Endodermal cell (in vitro differentiated cells): ENCODE results near the gene PBX2. TPM values are rescaled to one million over a fixed set of nuclear protein-coding genes. Genes with fewer than 3 reads are reported as not detected.
A peak's percentile ranks its signal among the peaks of the same experiment; 100 is the strongest.

ENCODE experiments used
- DNase-seq: peaks from one replicate; pipeline ENCODE4 v3.0.0-alpha.2; 2017
- H3K27ac ChIP-seq: 2 replicates; pipeline ENCODE4 v1.5.1; 2013; ENCODE audit warnings: mild to moderate bottlenecking, low read depth, low read length, moderate library complexity
- H3K27me3 ChIP-seq: 2 replicates; pipeline ENCODE4 v1.6.1; 2013; ENCODE audit warnings: mild to moderate bottlenecking, low read length, moderate library complexity; ENCODE audit not compliant: insufficient read depth, control insufficient read depth, poor library complexity, severe bottlenecking
- H3K36me3 ChIP-seq: 2 replicates; pipeline ENCODE4 v1.7.0; 2013; ENCODE audit warnings: mild to moderate bottlenecking, low read length, moderate library complexity; ENCODE audit not compliant: control insufficient read depth, insufficient read depth
- H3K4me1 ChIP-seq: one replicate; pipeline ENCODE4 v1.7.0; 2013; ENCODE audit warnings: low read length; ENCODE audit not compliant: control insufficient read depth, insufficient read depth
- H3K4me3 ChIP-seq: 2 replicates; pipeline ENCODE4 v1.5.1; 2013; ENCODE audit warnings: mild to moderate bottlenecking, low read length, moderate library complexity
- H3K9ac ChIP-seq: 2 replicates; pipeline ENCODE4 v1.6.1; 2013; ENCODE audit warnings: mild to moderate bottlenecking, low read length, moderate library complexity; ENCODE audit not compliant: poor library complexity, severe bottlenecking; ENCODE audit errors: extremely low read depth
- H3K9me3 ChIP-seq: 2 replicates; pipeline ENCODE4 v1.6.1; 2013; ENCODE audit warnings: mild to moderate bottlenecking, low read length, moderate library complexity; ENCODE audit not compliant: control insufficient read depth
- H3K27ac Mint-ChIP-seq: 2 replicates; pipeline ENCODE4 v1.8.0; 2020; ENCODE audit warnings: mixed read lengths
- H3K27me3 Mint-ChIP-seq: 2 replicates; pipeline ENCODE4 v1.8.0; 2021; ENCODE audit warnings: mild to moderate bottlenecking, mixed read lengths; ENCODE audit not compliant: insufficient read depth
- H3K36me3 Mint-ChIP-seq: 2 replicates; pipeline ENCODE4 v1.8.0; 2020; ENCODE audit warnings: low read depth, mixed read lengths
- H3K4me1 Mint-ChIP-seq: 2 replicates; pipeline ENCODE4 v1.8.0; 2020; ENCODE audit warnings: mixed read lengths
- H3K4me3 Mint-ChIP-seq: 2 replicates; pipeline ENCODE4 v1.8.0; 2020; ENCODE audit warnings: mild to moderate bottlenecking, moderate library complexity, mixed read lengths
- H3K9me3 Mint-ChIP-seq: 2 replicates; pipeline ENCODE4 v1.8.0; 2020; ENCODE audit warnings: mild to moderate bottlenecking, mixed read lengths
- WGBS, 2 experiments: methylation state at CpG; one replicate each; pipeline versions ENCODE4 v1.1.5 to v1.1.7; 2013; ENCODE audit warnings: missing lambda C conversion rate in 2 of 2, mixed read lengths in 1 of 2; ENCODE audit not compliant: insufficient coverage in 1 of 2, insufficient read length in 1 of 2; 5-methylcytosine and 5-hydroxymethylcytosine counted together
- total RNA-seq, 2 donors: library from RNA; stranded (reverse); fragmentation: NEBNext Ultra II Directional in 1 of 2; extraction: Animal tissue kit (Norgen Biotek cat#: 25700) in 1 of 2; gene quantifications; 2 replicates in 1 of 2; 3 replicates in 1 of 2; pipeline ENCODE4 v1.2.1, GENCODE V29; 2021
- TF ChIP-seq, protein P1 (sequence below): fragments of 200-600 bp; sonication (generic); conservative IDR thresholded peaks from 2 replicates; pipeline ENCODE4 v1.5.0; 2021; ENCODE audit warnings: antibody characterized with exemption, mild to moderate bottlenecking

Gene PBX2
- total RNA-seq, 2 donors from 2014 or later: 246 to 263 TPM

- Histone ChIP-seq H3K36me3 (peaks cover 20% of the 10 kb centered on the region), H3K27ac (no peak overlapping the region), H3K9ac (no peak overlapping the region), H3K9me3 (no peaks in the 10 kb centered on the region), H3K4me1 (no peaks in the 10 kb centered on the region), H3K4me3 (no peak overlapping the region), H3K27me3 (no peaks in the 10 kb centered on the region)
- no peak for DNase-seq
- TF ChIP-seq, protein P1, sequence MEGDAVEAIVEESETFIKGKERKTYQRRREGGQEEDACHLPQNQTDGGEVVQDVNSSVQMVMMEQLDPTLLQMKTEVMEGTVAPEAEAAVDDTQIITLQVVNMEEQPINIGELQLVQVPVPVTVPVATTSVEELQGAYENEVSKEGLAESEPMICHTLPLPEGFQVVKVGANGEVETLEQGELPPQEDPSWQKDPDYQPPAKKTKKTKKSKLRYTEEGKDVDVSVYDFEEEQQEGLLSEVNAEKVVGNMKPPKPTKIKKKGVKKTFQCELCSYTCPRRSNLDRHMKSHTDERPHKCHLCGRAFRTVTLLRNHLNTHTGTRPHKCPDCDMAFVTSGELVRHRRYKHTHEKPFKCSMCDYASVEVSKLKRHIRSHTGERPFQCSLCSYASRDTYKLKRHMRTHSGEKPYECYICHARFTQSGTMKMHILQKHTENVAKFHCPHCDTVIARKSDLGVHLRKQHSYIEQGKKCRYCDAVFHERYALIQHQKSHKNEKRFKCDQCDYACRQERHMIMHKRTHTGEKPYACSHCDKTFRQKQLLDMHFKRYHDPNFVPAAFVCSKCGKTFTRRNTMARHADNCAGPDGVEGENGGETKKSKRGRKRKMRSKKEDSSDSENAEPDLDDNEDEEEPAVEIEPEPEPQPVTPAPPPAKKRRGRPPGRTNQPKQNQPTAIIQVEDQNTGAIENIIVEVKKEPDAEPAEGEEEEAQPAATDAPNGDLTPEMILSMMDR: peak; percentile 49
- Mint-ChIP-seq H3K4me3 (no peak overlapping the region), H3K36me3 (peaks cover 40% of the 10 kb centered on the region), H3K27me3 (no peaks in the 10 kb centered on the region), H3K27ac (peak overlapping the region; percentile 75), H3K4me1 (peaks cover 30% of the 10 kb centered on the region), H3K9me3 (no peaks in the 10 kb centered on the region)
- 95 to 100% methylated on average over 2 to 10 of the region's 10 CpGs for WGBS, 2 experiments
These were observed 8.0 kb downstream of the PBX2 start for GRCh38 chr6:32181915-32182529.

DNA sequence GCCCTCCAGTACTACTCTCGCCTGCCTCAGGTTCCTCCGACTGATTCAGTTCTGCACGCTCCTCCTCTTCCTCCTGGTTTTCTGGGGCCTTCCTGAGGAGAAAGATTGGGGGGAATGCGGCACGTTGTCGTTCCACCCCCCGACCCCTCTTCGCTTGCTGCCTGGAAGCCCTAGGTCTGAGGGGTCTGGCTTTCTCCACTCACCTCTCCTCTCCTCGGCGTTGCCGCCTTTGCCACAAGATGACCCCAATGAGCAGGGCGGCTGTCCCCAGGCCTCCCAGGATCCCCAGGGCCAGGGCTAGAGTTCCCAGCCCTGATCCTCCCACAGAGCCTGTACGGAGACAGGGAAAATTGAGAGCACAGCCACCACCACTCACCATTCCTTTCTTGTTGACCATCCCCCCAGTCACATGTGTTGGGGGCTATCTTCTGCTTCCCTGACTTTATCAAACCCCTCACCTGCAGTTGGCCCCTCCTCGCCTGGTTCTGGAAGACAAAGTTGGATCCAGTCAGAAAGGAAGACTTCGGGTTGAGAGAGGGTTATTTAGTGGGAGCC lies 8.8 kb downstream of the PBX2 start:
- Histone ChIP-seq H3K36me3 (peaks cover 13% of the 10 kb centered on the region), H3K4me3 (no peak overlapping the region), H3K4me1 (no peaks in the 10 kb centered on the region), H3K27ac (no peak overlapping the region), H3K9me3 (no peaks in the 10 kb centered on the region), H3K9ac (no peak overlapping the region), H3K27me3 (no peaks in the 10 kb centered on the region)
- no peak overlapping the region for H3K4me3 Mint-ChIP-seq
- H3K36me3 Mint-ChIP-seq: peaks cover 32% of the 10 kb centered on the region
- 82 to 96% methylated on average over 4 to 15 of the region's 15 CpGs for WGBS, 2 experiments
- peaks cover 34% of the 10 kb centered on the region for H3K4me1 Mint-ChIP-seq
- TF ChIP-seq, protein P1: no peak
- no peaks in the 10 kb centered on the region for H3K27me3 Mint-ChIP-seq
- H3K9me3 Mint-ChIP-seq: no peaks in the 10 kb centered on the region
- H3K27ac Mint-ChIP-seq: peak overlapping the region; percentile 39
- no peak for DNase-seq

GRCh38 chr6:32179766-32180405 lies 10.1 kb downstream of the PBX2 start:
- Mint-ChIP-seq H3K36me3 (peaks cover 24% of the 10 kb centered on the region), H3K9me3 (no peaks in the 10 kb centered on the region), H3K27me3 (no peaks in the 10 kb centered on the region), H3K4me3 (peak overlapping the region; percentile 78), H3K27ac (no peak overlapping the region), H3K4me1 (peaks cover 32% of the 10 kb centered on the region)
- H3K36me3 ChIP-seq: peaks cover 13% of the 10 kb centered on the region
- no peak overlapping the region for H3K9ac ChIP-seq
- WGBS, 2 experiments: 95 to 97% methylated on average over 5 to 10 of the region's 10 CpGs
- DNase-seq: no peak
- H3K27ac ChIP-seq: no peak overlapping the region
- H3K4me3 ChIP-seq: peak overlapping the region; percentile 97
- no peaks in the 10 kb centered on the region for H3K9me3 ChIP-seq
- TF ChIP-seq, protein P1: no peak
- H3K27me3 ChIP-seq: no peaks in the 10 kb centered on the region
- H3K4me1 ChIP-seq: no peaks in the 10 kb centered on the region
